GM12878 (cell line): ENCODE data around the gene ABHD3. TPM values are rescaled to one million over a fixed set of nuclear protein-coding genes. Genes with fewer than 3 reads are reported as not detected.

Experiments used
- BACH1 ChIP-seq: fragments of 450-650 bp; IDR thresholded peaks from 2 replicates; pipeline ENCODE4 v1.6.1; 2017; ENCODE audit warnings: mild to moderate bottlenecking, borderline replicate concordance
- DPF2 ChIP-seq: fragments of 450-650 bp; IDR thresholded peaks from 2 replicates; pipeline ENCODE4 v1.6.1; 2017; ENCODE audit warnings: mild to moderate bottlenecking
- ELK1 ChIP-seq: IDR thresholded peaks from 2 replicates; pipeline ENCODE4 v1.6.1; 2012; ENCODE audit warnings: low read depth, low read length, improper control_type of control experiment
- FOXM1 ChIP-seq: IDR thresholded peaks from 2 replicates; pipeline ENCODE4 v1.6.1; 2012; ENCODE audit warnings: low read depth, mild to moderate bottlenecking, inconsistent platforms, low read length, moderate library complexity
- HDAC6 ChIP-seq: fragments of 200-600 bp; sonication (generic); IDR thresholded peaks from one replicate; pipeline ENCODE4 v1.8.0; 2017; ENCODE audit warnings: antibody characterized with exemption; ENCODE audit not compliant: unreplicated experiment
- HSF1 ChIP-seq: fragments of 150-350 bp; IDR thresholded peaks from 2 replicates; pipeline ENCODE4 v1.6.1; 2014; ENCODE audit warnings: mild to moderate bottlenecking, low read depth, low read length
- KDM1A ChIP-seq: fragments of 200-600 bp; sonication (generic); IDR thresholded peaks from 2 replicates; pipeline ENCODE4 v1.6.1; 2016; ENCODE audit warnings: borderline replicate concordance
- PAX5 ChIP-seq: IDR thresholded peaks from 2 replicates; pipeline ENCODE4 v1.6.1; 2011; ENCODE audit warnings: low read depth, low read length, borderline replicate concordance
- POLR2AphosphoS5 ChIP-seq: IDR thresholded peaks from 2 replicates; pipeline ENCODE4 v1.6.1; 2011; ENCODE audit warnings: mild to moderate bottlenecking, low read length, inconsistent platforms
- PRDM15 ChIP-seq: fragments of 450-650 bp; formaldehyde crosslinking; IDR thresholded peaks from 2 replicates; pipeline ENCODE4 v1.4.0; 2020; ENCODE audit warnings: mild to moderate bottlenecking, moderate library complexity
- SRF ChIP-seq, 2 experiments: IDR thresholded peaks; 2 replicates each; pipeline ENCODE4 v1.6.1; 2011; ENCODE audit warnings: low read depth in 2 of 2, low read length in 2 of 2, mild to moderate bottlenecking in 1 of 2, moderate library complexity in 1 of 2
- TCF3 ChIP-seq: IDR thresholded peaks from 2 replicates; pipeline ENCODE4 v1.6.1; 2012; ENCODE audit warnings: low read depth, mild to moderate bottlenecking, low read length, borderline replicate concordance; ENCODE audit not compliant: insufficient read depth
- ZNF217 ChIP-seq: fragments of 450-650 bp; IDR thresholded peaks from 2 replicates; pipeline ENCODE4 v1.6.1; 2017; ENCODE audit warnings: antibody characterized with exemption, mild to moderate bottlenecking
- ZNF384 ChIP-seq: IDR thresholded peaks from 2 replicates; pipeline ENCODE4 v1.6.1; 2012; ENCODE audit warnings: low read depth, mild to moderate bottlenecking, low read length, improper control_type of control experiment, borderline replicate concordance
- polyA plus RNA-seq, 11 experiments: library from polyadenylated mRNA; depleted of rRNA in 4 of 11; unstranded in 6 of 11; stranded (reverse) in 5 of 11; fragments of >200 nt; fragmentation: Nextera tagmentation in 4 of 11; fragmentation: Illumina TruSeq in 1 of 11; extraction: Ambion mirVana in 4 of 11; extraction: Trizol in 1 of 11; gene quantifications; 1 replicate in 1 of 11; 2 replicates in 10 of 11; pipeline versions ENCODE4 v1.2.1 to v1.2.3, GENCODE V29; 2011 to 2016; ENCODE audit warnings: inconsistent platforms in 2 of 11, missing spikeins in 2 of 11, low read depth in 1 of 11
- total RNA-seq, 4 experiments: library from RNA; depleted of rRNA in 3 of 4; stranded (reverse); fragments of >200 nt in 3 of 4; fragmentation: Illumina TruSeq in 1 of 4; extraction: Trizol in 1 of 4; gene quantifications; 2 replicates each; pipeline versions ENCODE4 v1.2.1 to v1.2.3, GENCODE V29; 2013 to 2021
- TF ChIP-seq, protein P1 (sequence below): fragments of 450-650 bp; IDR thresholded peaks from 2 replicates; pipeline ENCODE4 v1.6.1; 2018; ENCODE audit warnings: mild to moderate bottlenecking, low read depth, moderate library complexity; ENCODE audit not compliant: partially characterized antibody
- TF ChIP-seq, protein P2 (sequence below), 3 experiments: IDR thresholded peaks in 2 of 3; conservative IDR thresholded peaks in 1 of 3; 2 replicates each; pipeline ENCODE4 v1.5.1; 2011; ENCODE audit warnings: low read depth in 3 of 3, low read length in 3 of 3, mild to moderate bottlenecking in 3 of 3, control low read depth in 2 of 3, moderate library complexity in 2 of 3, inconsistent platforms in 1 of 3, mixed read lengths in 1 of 3; ENCODE audit not compliant: control insufficient read depth in 2 of 3, insufficient read depth in 1 of 3; ENCODE audit errors: extremely low read depth in 1 of 3

ABHD3 gene
- total and polyA plus RNA-seq, 10 of the 15 experiments (the other 5 are each of a cell fraction or from before 2014, with no cell fraction given) = 4.9 to 49.8 (median 18.3) TPM

- TF ChIP-seq HSF1 (no peak), KDM1A (no peak), TCF3 (no peak), ELK1 (no peak), BACH1 (no peak), DPF2 (no peak), ZNF217 (0 out of 2 replicates have a peak, but pooled peaks have one; percentile 27), PAX5 (no peak), POLR2AphosphoS5 (peak; percentile 84), SRF (IDR thresholded peaks at IDR 0.05; ENCODE audit: low read depth in 2 of 2, low read length in 2 of 2) (no peak), HDAC6 (no peak), PRDM15 (no peak), FOXM1 (no peak), ZNF384 (no peak)
- TF ChIP-seq, protein P1, sequence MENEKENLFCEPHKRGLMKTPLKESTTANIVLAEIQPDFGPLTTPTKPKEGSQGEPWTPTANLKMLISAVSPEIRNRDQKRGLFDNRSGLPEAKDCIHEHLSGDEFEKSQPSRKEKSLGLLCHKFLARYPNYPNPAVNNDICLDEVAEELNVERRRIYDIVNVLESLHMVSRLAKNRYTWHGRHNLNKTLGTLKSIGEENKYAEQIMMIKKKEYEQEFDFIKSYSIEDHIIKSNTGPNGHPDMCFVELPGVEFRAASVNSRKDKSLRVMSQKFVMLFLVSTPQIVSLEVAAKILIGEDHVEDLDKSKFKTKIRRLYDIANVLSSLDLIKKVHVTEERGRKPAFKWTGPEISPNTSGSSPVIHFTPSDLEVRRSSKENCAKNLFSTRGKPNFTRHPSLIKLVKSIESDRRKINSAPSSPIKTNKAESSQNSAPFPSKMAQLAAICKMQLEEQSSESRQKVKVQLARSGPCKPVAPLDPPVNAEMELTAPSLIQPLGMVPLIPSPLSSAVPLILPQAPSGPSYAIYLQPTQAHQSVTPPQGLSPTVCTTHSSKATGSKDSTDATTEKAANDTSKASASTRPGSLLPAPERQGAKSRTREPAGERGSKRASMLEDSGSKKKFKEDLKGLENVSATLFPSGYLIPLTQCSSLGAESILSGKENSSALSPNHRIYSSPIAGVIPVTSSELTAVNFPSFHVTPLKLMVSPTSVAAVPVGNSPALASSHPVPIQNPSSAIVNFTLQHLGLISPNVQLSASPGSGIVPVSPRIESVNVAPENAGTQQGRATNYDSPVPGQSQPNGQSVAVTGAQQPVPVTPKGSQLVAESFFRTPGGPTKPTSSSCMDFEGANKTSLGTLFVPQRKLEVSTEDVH = no peak
- TF ChIP-seq, protein P2, sequence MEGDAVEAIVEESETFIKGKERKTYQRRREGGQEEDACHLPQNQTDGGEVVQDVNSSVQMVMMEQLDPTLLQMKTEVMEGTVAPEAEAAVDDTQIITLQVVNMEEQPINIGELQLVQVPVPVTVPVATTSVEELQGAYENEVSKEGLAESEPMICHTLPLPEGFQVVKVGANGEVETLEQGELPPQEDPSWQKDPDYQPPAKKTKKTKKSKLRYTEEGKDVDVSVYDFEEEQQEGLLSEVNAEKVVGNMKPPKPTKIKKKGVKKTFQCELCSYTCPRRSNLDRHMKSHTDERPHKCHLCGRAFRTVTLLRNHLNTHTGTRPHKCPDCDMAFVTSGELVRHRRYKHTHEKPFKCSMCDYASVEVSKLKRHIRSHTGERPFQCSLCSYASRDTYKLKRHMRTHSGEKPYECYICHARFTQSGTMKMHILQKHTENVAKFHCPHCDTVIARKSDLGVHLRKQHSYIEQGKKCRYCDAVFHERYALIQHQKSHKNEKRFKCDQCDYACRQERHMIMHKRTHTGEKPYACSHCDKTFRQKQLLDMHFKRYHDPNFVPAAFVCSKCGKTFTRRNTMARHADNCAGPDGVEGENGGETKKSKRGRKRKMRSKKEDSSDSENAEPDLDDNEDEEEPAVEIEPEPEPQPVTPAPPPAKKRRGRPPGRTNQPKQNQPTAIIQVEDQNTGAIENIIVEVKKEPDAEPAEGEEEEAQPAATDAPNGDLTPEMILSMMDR (IDR thresholded peaks at IDR 0.05 in 2 of 3, conservative IDR thresholded peaks at IDR 0.05 in 1 of 3; ENCODE audit: control insufficient read depth in 2 of 3, extremely low read depth in 1 of 3, insufficient read depth in 1 of 3, low read depth in 3 of 3, low read length in 3 of 3) = no peak
These were observed 36.2 kb upstream of the ABHD3 start, which contains the start of gene MIB1 (continued) for GRCh38 chr18:21740538-21741311.
